PC-9 (cell line): ENCODE measurements around the gene AMDHD1. TPM values are rescaled to one million over a fixed set of nuclear protein-coding genes. Genes with fewer than 3 reads are reported as not detected.
A peak's percentile ranks its signal among the peaks of the same experiment; 100 is the strongest.

Experiments
- BruUV-seq: library from RNA; stranded (reverse); fragments of 400-500 nt; replicated peaks from 2 replicates; lab custom pipeline; 2021; lab: Mats Ljungman, UMichigan
- CTCF ChIA-PET: fragments of 300-600 bp; sonication (Branson Sonifier 250); formaldehyde crosslinking; loops from one replicate; lab custom pipeline; 2022; ENCODE audit warnings: antibody characterized with exemption; lab: Charles Lee
- POLR2A ChIA-PET: fragments of 300-600 bp; sonication (Branson Sonifier 250); formaldehyde crosslinking; loops from one replicate; lab custom pipeline; 2022; ENCODE audit warnings: antibody characterized with exemption; ENCODE audit not compliant: unreplicated experiment; lab: Charles Lee
- DNase-seq, 2 experiments: peaks; one replicate each; pipeline versions ENCODE4 v3.0.0 to v3.0.0-alpha.2; 2015 to 2022; ENCODE audit warnings: mixed read lengths in 1 of 2
- H2AFZ ChIP-seq: fragments of 200-600 bp; sonication (generic); 2 replicates; pipeline ENCODE4 v1.8.1; 2017; ENCODE audit warnings: antibody characterized with exemption
- H3F3A ChIP-seq: fragments of 200-600 bp; sonication (generic); 2 replicates; pipeline ENCODE4 v1.8.1; 2017; ENCODE audit warnings: antibody characterized with exemption, mild to moderate bottlenecking, low read depth; ENCODE audit not compliant: insufficient read depth
- H3K27ac ChIP-seq: fragments of 200-600 bp; sonication (generic); 2 replicates; pipeline ENCODE4 v1.6.1; 2016; ENCODE audit warnings: mixed run types
- H3K27me3 ChIP-seq: fragments of 200-600 bp; sonication (generic); 2 replicates; pipeline ENCODE4 v1.6.1; 2016; ENCODE audit warnings: low read depth, mixed run types; ENCODE audit not compliant: insufficient read depth
- H3K36me3 ChIP-seq: fragments of 200-600 bp; sonication (generic); 2 replicates; pipeline ENCODE4 v1.6.1; 2016; ENCODE audit warnings: low read depth, mixed run types
- H3K4me1 ChIP-seq: fragments of 200-600 bp; sonication (generic); replicated peaks from 2 replicates; pipeline ENCODE4 v1.6.1; 2016; ENCODE audit warnings: mixed run types; ENCODE audit not compliant: insufficient read depth
- H3K4me2 ChIP-seq: fragments of 200-600 bp; sonication (generic); 2 replicates; pipeline ENCODE4 v1.6.1; 2017; ENCODE audit warnings: mixed run types
- H3K4me3 ChIP-seq: fragments of 200-600 bp; sonication (generic); 2 replicates; pipeline ENCODE4 v1.6.1; 2016; ENCODE audit warnings: mixed run types
- H3K79me2 ChIP-seq: fragments of 200-600 bp; sonication (generic); 2 replicates; pipeline ENCODE4 v1.6.1; 2017; ENCODE audit warnings: low read depth, mixed run types
- H3K9me2 ChIP-seq: fragments of 200-600 bp; sonication (generic); 2 replicates; pipeline ENCODE4 v1.8.1; 2017; ENCODE audit warnings: mild to moderate bottlenecking; ENCODE audit not compliant: insufficient read depth
- H3K9me3 ChIP-seq: fragments of 200-600 bp; sonication (generic); 2 replicates; pipeline ENCODE4 v1.8.1; 2016; ENCODE audit warnings: low read depth; ENCODE audit not compliant: insufficient read depth
- H4K20me1 ChIP-seq: fragments of 200-600 bp; sonication (generic); 2 replicates; pipeline ENCODE4 v1.8.1; 2017; ENCODE audit not compliant: insufficient read depth
- EZH2 ChIP-seq: fragments of 200-600 bp; sonication (generic); IDR thresholded peaks from 2 replicates; pipeline ENCODE4 v1.8.0; 2017; ENCODE audit warnings: antibody characterized with exemption, low read depth
- intact Hi-C: fragments of 100-400 bp; cut with micrococcal nuclease; formaldehyde crosslinking; loops from one replicate; pipeline ENCODE4 v1.10.0; 2022; ENCODE audit not compliant: unreplicated experiment
- total RNA-seq: library from RNA; stranded (reverse); gene quantifications from 2 replicates; pipeline ENCODE4 v1.2.3, GENCODE V29; 2021
- TF ChIP-seq, protein P1 (sequence below): fragments of 200-600 bp; sonication (generic); conservative IDR thresholded peaks from 2 replicates; pipeline ENCODE4 v1.6.1; 2017; ENCODE audit warnings: mixed run types, antibody characterized with exemption, mild to moderate bottlenecking, moderate library complexity

The AMDHD1 gene
- total RNA-seq, 1 experiment from 2014 or later: 2.9 TPM

DNA sequence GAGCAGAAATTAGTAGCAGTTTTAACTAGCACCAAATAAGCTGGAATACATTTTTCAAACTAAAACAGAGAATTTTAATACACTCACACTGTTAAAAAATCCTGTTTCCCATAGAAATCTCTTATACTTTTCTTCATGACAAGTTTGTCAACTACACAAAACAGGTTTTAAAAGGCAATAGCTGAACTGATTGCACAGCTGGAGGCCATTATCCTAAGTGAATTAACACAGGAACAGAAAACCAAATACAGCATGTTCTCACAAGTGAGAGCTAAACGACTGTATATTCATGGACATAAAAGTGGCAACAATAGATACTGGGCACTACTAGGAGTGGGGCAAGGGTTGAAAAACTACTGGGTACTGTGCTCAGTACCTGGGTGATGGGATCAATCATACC lies 64.6 kb downstream of the AMDHD1 start:
- Histone ChIP-seq H3K4me1 (no peaks in the 10 kb centered on the region), H3K79me2 (no peaks in the 10 kb centered on the region), H3K27me3 (no peaks in the 10 kb centered on the region), H3F3A (peaks cover 8% of the 10 kb centered on the region; the same call in 1 of the 2 replicates), H3K27ac (no peak overlapping the region), H4K20me1 (no peaks in the 10 kb centered on the region), H3K4me2 (no peak overlapping the region), H3K9me2 (no peaks in the 10 kb centered on the region; the same call in 1 of the 2 replicates), H2AFZ (no peak overlapping the region), H3K4me3 (no peak overlapping the region), H3K36me3 (peaks cover 49% of the 10 kb centered on the region), H3K9me3 (no peaks in the 10 kb centered on the region)
- intact Hi-C loops: no loop called here
- TF ChIP-seq, protein P1, sequence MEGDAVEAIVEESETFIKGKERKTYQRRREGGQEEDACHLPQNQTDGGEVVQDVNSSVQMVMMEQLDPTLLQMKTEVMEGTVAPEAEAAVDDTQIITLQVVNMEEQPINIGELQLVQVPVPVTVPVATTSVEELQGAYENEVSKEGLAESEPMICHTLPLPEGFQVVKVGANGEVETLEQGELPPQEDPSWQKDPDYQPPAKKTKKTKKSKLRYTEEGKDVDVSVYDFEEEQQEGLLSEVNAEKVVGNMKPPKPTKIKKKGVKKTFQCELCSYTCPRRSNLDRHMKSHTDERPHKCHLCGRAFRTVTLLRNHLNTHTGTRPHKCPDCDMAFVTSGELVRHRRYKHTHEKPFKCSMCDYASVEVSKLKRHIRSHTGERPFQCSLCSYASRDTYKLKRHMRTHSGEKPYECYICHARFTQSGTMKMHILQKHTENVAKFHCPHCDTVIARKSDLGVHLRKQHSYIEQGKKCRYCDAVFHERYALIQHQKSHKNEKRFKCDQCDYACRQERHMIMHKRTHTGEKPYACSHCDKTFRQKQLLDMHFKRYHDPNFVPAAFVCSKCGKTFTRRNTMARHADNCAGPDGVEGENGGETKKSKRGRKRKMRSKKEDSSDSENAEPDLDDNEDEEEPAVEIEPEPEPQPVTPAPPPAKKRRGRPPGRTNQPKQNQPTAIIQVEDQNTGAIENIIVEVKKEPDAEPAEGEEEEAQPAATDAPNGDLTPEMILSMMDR: no peak
- CTCF ChIA-PET: interaction anchor here (0.6 to 1.1 kb wide), 2 partner anchors 13 to 207 kb away, joined by 3 read pairs; no protein-coding TSS in a partner anchor
- POLR2A ChIA-PET: no interaction called here
- no TSS peak for BruUV-seq
- DNase-seq: no peak

DNA sequence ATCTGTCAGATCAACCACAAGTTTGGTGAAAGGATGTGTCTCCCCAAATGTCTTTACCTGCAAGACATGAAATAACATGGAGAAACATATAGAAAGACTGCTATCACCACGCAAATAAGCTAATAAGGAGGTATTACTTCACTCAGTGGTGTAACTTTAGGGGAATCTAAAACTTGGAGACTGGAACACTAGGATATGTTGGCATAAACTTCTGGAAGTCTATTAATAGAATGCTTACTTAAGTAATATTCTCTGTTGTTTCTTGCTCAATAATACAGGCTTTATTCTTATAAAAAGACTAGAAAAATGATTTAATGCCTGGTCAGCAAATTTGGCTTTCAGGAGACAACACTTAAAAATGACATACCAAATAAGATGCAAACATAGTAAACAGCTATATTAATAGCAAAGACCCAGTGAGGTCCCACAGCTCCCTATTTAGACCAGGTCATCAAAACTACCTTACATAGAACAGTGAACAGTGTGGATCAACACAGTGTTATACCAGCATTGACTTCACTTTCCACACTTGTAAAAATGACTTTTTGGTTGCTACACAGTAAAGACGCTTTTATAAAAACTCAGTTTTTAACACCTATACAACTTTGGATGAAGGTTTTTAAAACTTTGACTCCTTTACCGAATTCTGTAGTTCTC lies 71.9 kb downstream of the AMDHD1 start:
- no peak overlapping the region for H3K27ac ChIP-seq

DNA sequence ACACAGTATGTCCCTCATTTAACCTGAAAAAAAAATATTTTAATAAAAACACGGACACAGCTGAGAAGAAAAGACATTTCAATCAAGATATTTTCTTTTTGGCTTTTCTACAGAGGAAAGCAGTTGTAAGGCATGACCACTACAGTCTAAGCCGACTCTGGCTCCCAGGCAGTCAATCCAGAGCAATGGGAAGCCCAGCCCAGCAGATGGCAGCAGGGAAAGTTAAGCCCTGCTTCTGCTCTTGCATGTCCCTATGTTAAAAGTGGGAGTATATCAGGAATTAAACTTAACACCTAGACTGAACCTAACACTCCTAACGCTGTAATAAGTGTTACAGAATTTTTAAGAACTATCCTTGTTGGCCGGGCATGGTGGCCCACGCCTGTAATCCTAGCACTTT lies 72.5 kb downstream of the AMDHD1 start:
- ChIA-PET POLR2A (no interaction called here), CTCF (interaction anchor here (0.8 kb wide), 1 partner anchor 196 kb away, joined by 4 read pairs; no protein-coding TSS in a partner anchor)
- H3F3A ChIP-seq: no peaks in the 10 kb centered on the region
- no peaks in the 10 kb centered on the region for H3K4me1 ChIP-seq
- peaks cover 62% of the 10 kb centered on the region for H3K36me3 ChIP-seq
- no peak overlapping the region for H2AFZ ChIP-seq
- BruUV-seq: no TSS peak
- no peak for TF ChIP-seq EZH2
- TF ChIP-seq, protein P1: peak; percentile 50; the same call in 1 of the 2 replicates
- H3K79me2 ChIP-seq: no peaks in the 10 kb centered on the region
- DNase-seq: no peak
- no peak overlapping the region for H3K4me3 ChIP-seq
- H3K27ac ChIP-seq: no peak overlapping the region
- no peaks in the 10 kb centered on the region for H3K9me2 ChIP-seq
- no peaks in the 10 kb centered on the region for H3K9me3 ChIP-seq
- intact Hi-C loops: loop anchor here (1.0 kb wide), 1 partner anchor 37 kb away; no protein-coding TSS in a partner anchor
- no peak overlapping the region for H3K4me2 ChIP-seq
- no peaks in the 10 kb centered on the region for H4K20me1 ChIP-seq
- H3K27me3 ChIP-seq: no peaks in the 10 kb centered on the region

More for the DNA sequence above, 71.9 kb downstream of the AMDHD1 start:
- intact Hi-C loops: loop anchor here (1.0 kb wide), 1 partner anchor 37 kb away; no protein-coding TSS in a partner anchor
- Histone ChIP-seq H3K4me3 (no peak overlapping the region), H3K9me2 (no peaks in the 10 kb centered on the region), H3K36me3 (peaks cover 59% of the 10 kb centered on the region), H3K79me2 (no peaks in the 10 kb centered on the region), H3K4me2 (no peak overlapping the region), H3K27me3 (no peaks in the 10 kb centered on the region), H4K20me1 (no peaks in the 10 kb centered on the region), H3K9me3 (no peaks in the 10 kb centered on the region), H3K4me1 (no peaks in the 10 kb centered on the region), H3F3A (no peaks in the 10 kb centered on the region), H2AFZ (no peak overlapping the region)
- no peak for TF ChIP-seq EZH2
- TF ChIP-seq, protein P1: no peak
- POLR2A ChIA-PET: interaction anchor here (0.6 kb wide), 1 partner anchor 375 kb away, joined by 3 read pairs; no protein-coding TSS in a partner anchor
- no TSS peak for BruUV-seq
- CTCF ChIA-PET: no interaction called here
- DNase-seq: no peak

Other genes with a start within 250 kb of the AMDHD1 start
- 41.5 and 46.0 TPM in 2 replicates for gene NTN4, start 152.6 kb upstream of the AMDHD1 start, total RNA-seq
- 31.1 and 50.3 TPM in 2 replicates for gene SNRPF, start 84.4 kb upstream of the AMDHD1 start, total RNA-seq
- gene CCDC38, start 717 bp upstream of the AMDHD1 start, total RNA-seq: 0.25 and 0.35 TPM in 2 replicates
- gene HAL, start 53.0 kb downstream of the AMDHD1 start, total RNA-seq: 0.45 and 1.3 TPM in 2 replicates
- 115 and 118 TPM in 2 replicates for gene LTA4H, start 92.3 kb downstream of the AMDHD1 start, total RNA-seq